IMR-90 (cell line): ENCODE measurements around the gene MYL6. TPM values are rescaled to one million over a fixed set of nuclear protein-coding genes. Genes with fewer than 3 reads are reported as not detected.

ENCODE experiments used
- ATAC-seq: fragments of 200-7000 bp; cut with Tn5 transposase; 2 replicates; pipeline ENCODE4 v1.9.1; 2020; ENCODE audit warnings: low read depth, mild to moderate bottlenecking, moderate library complexity
- BruUV-seq: library from RNA; stranded (reverse); fragments of 400-500 nt; replicated peaks from 2 replicates; lab custom pipeline; 2021; lab: Mats Ljungman, UMichigan
- CTCF ChIA-PET: fragments of 300-600 bp; formaldehyde crosslinking; extraction: SDS; loops from one replicate; lab custom pipeline; 2021; ENCODE audit warnings: antibody characterized with exemption; lab: Yijun Ruan, JAX
- POLR2A ChIA-PET: fragments of 300-600 bp; sonication (Branson Sonifier 250); formaldehyde crosslinking; loops from one replicate; lab custom pipeline; 2022; ENCODE audit warnings: antibody characterized with exemption; ENCODE audit not compliant: unreplicated experiment; lab: Charles Lee
- DNase-seq: peaks from one replicate; pipeline ENCODE4 v3.0.0; 2013
- H2AFZ ChIP-seq: replicated peaks from 2 replicates; pipeline ENCODE3; 2013; ENCODE audit warnings: low read length, mild to moderate bottlenecking; ENCODE audit not compliant: poor library complexity
- H2AK5ac ChIP-seq: 2 replicates; pipeline ENCODE4 v1.6.1; 2013; ENCODE audit warnings: low read depth, low read length, inconsistent platforms
- H2AK9ac ChIP-seq: replicated peaks from 2 replicates; pipeline ENCODE3; 2013; ENCODE audit warnings: mild to moderate bottlenecking, low read depth, low read length, moderate library complexity; ENCODE audit not compliant: poor library complexity
- H2BK120ac ChIP-seq: 2 replicates; pipeline ENCODE4 v1.6.1; 2013; ENCODE audit warnings: low read depth, low read length, inconsistent platforms
- H2BK15ac ChIP-seq: 3 replicates; pipeline ENCODE4 v1.6.1; 2013; ENCODE audit warnings: low read depth, low read length, inconsistent platforms
- H2BK20ac ChIP-seq: 2 replicates; pipeline ENCODE4 v1.6.1; 2013; ENCODE audit warnings: low read depth, mild to moderate bottlenecking, inconsistent platforms, low read length, moderate library complexity
- H2BK5ac ChIP-seq: 2 replicates; pipeline ENCODE4 v1.6.1; 2013; ENCODE audit warnings: mild to moderate bottlenecking, low read depth, low read length, inconsistent platforms; ENCODE audit not compliant: poor library complexity, severe bottlenecking
- H3K14ac ChIP-seq: replicated peaks from 2 replicates; pipeline ENCODE4 v1.6.1; 2013; ENCODE audit warnings: low read depth, low read length, inconsistent platforms
- H3K18ac ChIP-seq: 2 replicates; pipeline ENCODE4 v1.6.1; 2013; ENCODE audit warnings: low read depth, low read length, control low read depth
- H3K23ac ChIP-seq: 2 replicates; pipeline ENCODE4 v1.6.1; 2013; ENCODE audit warnings: low read depth, low read length, inconsistent platforms
- H3K27ac ChIP-seq: 2 replicates; pipeline ENCODE4 v1.5.1; 2013; ENCODE audit warnings: mild to moderate bottlenecking, control low read depth, low read length; ENCODE audit not compliant: insufficient read depth
- H3K27me3 ChIP-seq: 2 replicates; pipeline ENCODE4 v1.6.1; 2013; ENCODE audit warnings: low read length; ENCODE audit not compliant: control insufficient read depth, insufficient read depth
- H3K36me3 ChIP-seq: 2 replicates; pipeline ENCODE4 v1.6.1; 2013; ENCODE audit warnings: low read length, mixed read lengths; ENCODE audit not compliant: control insufficient read depth, insufficient read depth
- H3K4ac ChIP-seq: 2 replicates; pipeline ENCODE4 v1.6.1; 2013; ENCODE audit warnings: low read depth, low read length, inconsistent platforms
- H3K4me1 ChIP-seq: 2 replicates; pipeline ENCODE4 v1.6.1; 2013; ENCODE audit warnings: low read length, mixed read lengths; ENCODE audit not compliant: control insufficient read depth, insufficient read depth
- H3K4me2 ChIP-seq: 2 replicates; pipeline ENCODE4 v1.6.1; 2013; ENCODE audit warnings: low read depth, mild to moderate bottlenecking, control low read depth, low read length, moderate library complexity
- H3K4me3 ChIP-seq: 2 replicates; pipeline ENCODE4 v1.5.1; 2013; ENCODE audit warnings: low read depth, mild to moderate bottlenecking, control low read depth, low read length, moderate library complexity; ENCODE audit not compliant: insufficient read depth
- H3K56ac ChIP-seq: 2 replicates; pipeline ENCODE4 v1.6.1; 2013; ENCODE audit warnings: low read length, inconsistent platforms; ENCODE audit not compliant: insufficient read depth; ENCODE audit errors: extremely low read depth
- H3K79me1 ChIP-seq, 2 experiments: 2 replicates each; pipeline ENCODE4 v1.6.1; 2013; ENCODE audit warnings: low read length in 2 of 2, inconsistent platforms in 1 of 2, low read depth in 1 of 2
- H3K9ac ChIP-seq: 2 replicates; pipeline ENCODE4 v1.6.1; 2013; ENCODE audit warnings: low read depth, low read length, control low read depth
- H3K9me1 ChIP-seq: 2 replicates; pipeline ENCODE4 v1.6.1; 2013; ENCODE audit warnings: low read length, inconsistent platforms; ENCODE audit not compliant: insufficient read depth
- H3K9me3 ChIP-seq: 2 replicates; pipeline ENCODE4 v1.6.1; 2013; ENCODE audit warnings: low read length; ENCODE audit not compliant: control insufficient read depth, insufficient read depth
- H4K20me1 ChIP-seq: 2 replicates; pipeline ENCODE4 v1.6.1; 2013; ENCODE audit warnings: low read length, inconsistent platforms; ENCODE audit not compliant: insufficient read depth
- H4K5ac ChIP-seq: 2 replicates; pipeline ENCODE4 v1.6.1; 2013; ENCODE audit warnings: mild to moderate bottlenecking, low read depth, low read length, control low read depth
- H4K8ac ChIP-seq, 2 experiments: 2 replicates each; pipeline ENCODE4 v1.6.1; 2013; ENCODE audit warnings: low read depth in 2 of 2, low read length in 2 of 2, control low read depth in 1 of 2, inconsistent platforms in 1 of 2
- H4K91ac ChIP-seq: 2 replicates; pipeline ENCODE4 v1.6.1; 2013; ENCODE audit warnings: low read depth, low read length, inconsistent platforms; ENCODE audit not compliant: insufficient read depth
- BHLHE40 ChIP-seq: fragments of 150-350 bp; IDR thresholded peaks from 2 replicates; pipeline ENCODE4 v1.6.1; 2016; ENCODE audit warnings: mild to moderate bottlenecking, low read depth, low read length
- CEBPB ChIP-seq: IDR thresholded peaks from 2 replicates; pipeline ENCODE4 v1.6.1; 2012; ENCODE audit warnings: low read depth, low read length, improper control_type of control experiment
- CHD1 ChIP-seq: IDR thresholded peaks from 2 replicates; pipeline ENCODE4 v1.6.1; 2012; ENCODE audit warnings: low read depth, low read length, improper control_type of control experiment
- CTCF ChIP-seq: conservative IDR thresholded peaks from 2 replicates; pipeline ENCODE4 v1.5.1; 2012; ENCODE audit warnings: mild to moderate bottlenecking, low read depth, low read length, improper control_type of control experiment
- FOS ChIP-seq: fragments of 150-350 bp; IDR thresholded peaks from 2 replicates; pipeline ENCODE4 v1.6.1; 2016; ENCODE audit warnings: low read depth, low read length
- MAFK ChIP-seq: IDR thresholded peaks from 2 replicates; pipeline ENCODE4 v1.6.1; 2012; ENCODE audit warnings: low read depth, low read length, improper control_type of control experiment
- MXI1 ChIP-seq: IDR thresholded peaks from 2 replicates; pipeline ENCODE4 v1.6.1; 2012; ENCODE audit warnings: low read depth, mild to moderate bottlenecking, low read length, moderate library complexity, borderline replicate concordance
- NFE2L2 ChIP-seq: fragments of 150-350 bp; IDR thresholded peaks from 2 replicates; pipeline ENCODE4 v1.6.1; 2016; ENCODE audit warnings: low read depth, mild to moderate bottlenecking, low read length
- POLR2A ChIP-seq: IDR thresholded peaks from 2 replicates; pipeline ENCODE4 v1.6.1; 2012; ENCODE audit warnings: mild to moderate bottlenecking, low read depth, low read length
- RAD21 ChIP-seq: IDR thresholded peaks from 2 replicates; pipeline ENCODE4 v1.6.1; 2012; ENCODE audit warnings: low read length, improper control_type of control experiment
- RCOR1 ChIP-seq: IDR thresholded peaks from 2 replicates; pipeline ENCODE4 v1.6.1; 2012; ENCODE audit warnings: mild to moderate bottlenecking, low read length, improper control_type of control experiment; ENCODE audit not compliant: insufficient replicate concordance
- RFX5 ChIP-seq: IDR thresholded peaks from 2 replicates; pipeline ENCODE4 v1.8.0; 2012; ENCODE audit warnings: low read depth, mild to moderate bottlenecking, low read length, moderate library complexity
- SMC3 ChIP-seq: fragments of 150-350 bp; IDR thresholded peaks from 2 replicates; pipeline ENCODE4 v1.6.1; 2016; ENCODE audit warnings: low read depth, mild to moderate bottlenecking, antibody characterized with exemption, low read length, moderate library complexity
- USF2 ChIP-seq: fragments of 150-350 bp; IDR thresholded peaks from 2 replicates; pipeline ENCODE4 v1.6.1; 2017; ENCODE audit warnings: mild to moderate bottlenecking, antibody characterized with exemption, low read length, low read depth
- WGBS, 2 experiments: methylation state at CpG; one replicate each; pipeline versions ENCODE4 v1.1.5 to v1.1.7; 2013; ENCODE audit warnings: missing lambda C conversion rate in 2 of 2; ENCODE audit not compliant: insufficient read length in 1 of 2; ENCODE audit errors: extremely low coverage in 2 of 2; 5-methylcytosine and 5-hydroxymethylcytosine counted together
- dilution Hi-C: fragments of 300-500 bp; cut with HindIII; formaldehyde crosslinking; loops from one replicate; pipeline ENCODE4 v1.14.3; 2018; ENCODE audit warnings: low sequenced_read_pairs; ENCODE audit not compliant: unreplicated experiment
- in situ Hi-C: fragments of 300-500 bp; cut with MboI; formaldehyde crosslinking; loops from 3 replicates; pipeline ENCODE4 v1.14.3; 2019; ENCODE audit warnings: low sequenced_read_pairs, inconsistent platforms, mixed read lengths
- intact Hi-C: fragments of 100-400 bp; cut with micrococcal nuclease; formaldehyde crosslinking; loops from 2 replicates; pipeline ENCODE4 v1.10.0; 2022
- polyA plus RNA-seq, 3 experiments: library from polyadenylated mRNA; depleted of rRNA; stranded (reverse); fragments of >200 nt; gene quantifications; 2 replicates each; pipeline ENCODE4 v1.2.3, GENCODE V29; 2012; ENCODE audit warnings: low replicate concordance in 1 of 3
- total RNA-seq: library from RNA; depleted of rRNA; stranded (reverse); fragments of >200 nt; gene quantifications from 2 replicates; pipeline ENCODE4 v1.2.3, GENCODE V29; 2012

Gene MYL6
- total and polyA plus RNA-seq, 2 of the 4 experiments (the other 2 are of a cell fraction): 4,816 to 6,979 TPM

GRCh38 chr12:56159482-56160192 is 1.5 kb downstream of the MYL6 start:
- Histone ChIP-seq H3K79me1 (peaks cover 14 to 59% of the 10 kb centered on the region in 2 experiments), H3K36me3 (peaks cover 58% of the 10 kb centered on the region), H4K5ac (peak overlapping the region; percentile 10), H3K27ac (peak overlapping the region; percentile 90), H2AFZ (peak overlapping the region; percentile 61), H2BK5ac (peak overlapping the region; percentile 91), H3K18ac (peak overlapping the region; percentile 8; the same call in 1 of the 2 replicates), H3K27me3 (no peaks in the 10 kb centered on the region), H2BK120ac (peak overlapping the region; percentile 2; the same call in 1 of the 2 replicates), H4K91ac (peak overlapping the region; percentile 95), H2AK5ac (peak overlapping the region; percentile 95), H2AK9ac (peak overlapping the region; percentile 99), H4K20me1 (peaks cover 64% of the 10 kb centered on the region), H2BK15ac (peak overlapping the region; percentile 14; the same call in 1 of the 3 replicates), H3K14ac (peak overlapping the region; percentile 98), H3K9me3 (no peaks in the 10 kb centered on the region), H3K4me2 (peak overlapping the region; percentile 98), H3K4me3 (peak overlapping the region; percentile 73), H3K9ac (peak overlapping the region; percentile 100), H2BK20ac (no peak overlapping the region), H4K8ac (peak overlapping the region; percentile 79 to 94), H3K23ac (peak overlapping the region; percentile 99), H3K56ac (peak overlapping the region; percentile 99), H3K9me1 (peaks cover 3% of the 10 kb centered on the region; the same call in 1 of the 2 replicates), H3K4ac (peak overlapping the region; percentile 97), H3K4me1 (peaks cover 15% of the 10 kb centered on the region)
- TSS peak; percentile 77 for BruUV-seq
- DNase-seq (no peak), ATAC-seq (no peak)
- dilution Hi-C loops (no loop called here), intact Hi-C loops (loop anchor here (2.0 kb wide), 3 partner anchors 33 to 61 kb away; partner anchors contain the start of genes RNF41 and ZC3H10), in situ Hi-C loops (no loop called here)
- ChIA-PET CTCF (no interaction called here), POLR2A (interaction anchor here (1.6 kb wide), 1 partner anchor 31 kb away, joined by 8 read pairs; the partner anchor contains the start of gene ESYT1)
- 7% methylated on average over 2 of the region's 8 CpGs; no CpG with 5 or more reads in 1 of the 2 experiments for WGBS, 2 experiments
- TF ChIP-seq MAFK (no peak), CEBPB (no peak), CTCF (no peak), CHD1 (no peak), MXI1 (no peak), NFE2L2 (no peak), USF2 (no peak), BHLHE40 (no peak), FOS (no peak), RAD21 (no peak), RCOR1 (no peak), POLR2A (no peak), RFX5 (no peak), SMC3 (no peak)
